Stimulated activated naive CD8-positive, alpha-beta T cell treated with anti-CD3 and anti-CD28 coated beads, Interleukin-15, amount 100 ng/mL, for 72 hours (primary cell): ENCODE measurements around the gene TFF1.
A peak's percentile ranks its signal among the peaks of the same experiment; 100 is the strongest.

Experiments used
- ATAC-seq: fragments of 150-1000 bp; cut with Tn5 transposase; 2 replicates; pipeline ENCODE4 v1.10.0; 2021; ENCODE audit warnings: mild to moderate bottlenecking, moderate library complexity
- DNase-seq, 2 donors: peaks; one replicate each; pipeline ENCODE4 v3.0.0; 2021 to 2022
- H3K27ac Mint-ChIP-seq, 2 donors: one replicate each; pipeline ENCODE4 v1.8.0; 2022; ENCODE audit warnings: mild to moderate bottlenecking in 2 of 2, mixed read lengths in 2 of 2, moderate library complexity in 2 of 2
- H3K27me3 Mint-ChIP-seq: one replicate; pipeline ENCODE4 v1.8.0; 2022; ENCODE audit warnings: mixed read lengths
- H3K4me1 Mint-ChIP-seq: one replicate; pipeline ENCODE4 v1.8.0; 2022; ENCODE audit warnings: mild to moderate bottlenecking, mixed read lengths
- H3K4me3 Mint-ChIP-seq, 2 donors: one replicate each; pipeline ENCODE4 v1.8.0; 2022; ENCODE audit warnings: mild to moderate bottlenecking in 2 of 2, mixed read lengths in 2 of 2, moderate library complexity in 1 of 2
- H3K9me3 Mint-ChIP-seq, 2 donors: one replicate each; pipeline ENCODE4 v1.8.0; 2022; ENCODE audit warnings: mixed read lengths in 2 of 2

The TFF1 gene

DNA sequence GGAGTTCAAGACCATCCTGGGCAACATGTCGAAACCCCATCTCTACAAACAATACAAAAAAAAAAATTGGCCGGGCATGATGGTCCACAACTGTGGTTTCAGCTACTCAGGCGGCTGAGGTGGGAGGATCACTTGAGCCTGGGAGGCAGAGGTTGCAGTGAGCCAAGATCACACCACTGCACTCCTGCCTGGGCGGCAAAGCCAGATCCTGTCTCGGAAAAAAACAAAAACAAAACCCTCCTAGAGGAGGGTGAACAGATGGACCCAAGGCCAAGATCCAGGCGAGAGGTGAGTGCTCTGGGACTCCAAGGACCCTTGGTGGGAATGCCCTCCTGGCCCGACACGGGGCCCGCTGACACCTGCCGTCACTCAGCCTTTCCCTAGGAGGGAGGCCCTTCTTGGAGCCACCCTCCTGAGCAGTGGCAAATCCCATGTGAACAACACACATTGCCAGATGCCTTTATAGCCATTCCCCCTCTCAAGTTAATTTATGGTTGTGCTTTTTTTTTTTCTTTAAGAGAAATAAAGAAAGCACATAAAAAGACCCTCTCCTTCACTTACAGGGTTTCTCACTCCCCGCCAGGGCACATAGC, 15.9 kb downstream of the TFF1 start:
- no peak for DNase-seq
- no peak overlapping the region for H3K27ac Mint-ChIP-seq
- no peaks in the 10 kb centered on the region for H3K27me3 Mint-ChIP-seq
- no peak overlapping the region for H3K4me3 Mint-ChIP-seq
- H3K9me3 Mint-ChIP-seq: peaks cover 9 to 22% of the 10 kb centered on the region in 2 donors
- no peak for ATAC-seq
- no peaks in the 10 kb centered on the region for H3K4me1 Mint-ChIP-seq

DNA sequence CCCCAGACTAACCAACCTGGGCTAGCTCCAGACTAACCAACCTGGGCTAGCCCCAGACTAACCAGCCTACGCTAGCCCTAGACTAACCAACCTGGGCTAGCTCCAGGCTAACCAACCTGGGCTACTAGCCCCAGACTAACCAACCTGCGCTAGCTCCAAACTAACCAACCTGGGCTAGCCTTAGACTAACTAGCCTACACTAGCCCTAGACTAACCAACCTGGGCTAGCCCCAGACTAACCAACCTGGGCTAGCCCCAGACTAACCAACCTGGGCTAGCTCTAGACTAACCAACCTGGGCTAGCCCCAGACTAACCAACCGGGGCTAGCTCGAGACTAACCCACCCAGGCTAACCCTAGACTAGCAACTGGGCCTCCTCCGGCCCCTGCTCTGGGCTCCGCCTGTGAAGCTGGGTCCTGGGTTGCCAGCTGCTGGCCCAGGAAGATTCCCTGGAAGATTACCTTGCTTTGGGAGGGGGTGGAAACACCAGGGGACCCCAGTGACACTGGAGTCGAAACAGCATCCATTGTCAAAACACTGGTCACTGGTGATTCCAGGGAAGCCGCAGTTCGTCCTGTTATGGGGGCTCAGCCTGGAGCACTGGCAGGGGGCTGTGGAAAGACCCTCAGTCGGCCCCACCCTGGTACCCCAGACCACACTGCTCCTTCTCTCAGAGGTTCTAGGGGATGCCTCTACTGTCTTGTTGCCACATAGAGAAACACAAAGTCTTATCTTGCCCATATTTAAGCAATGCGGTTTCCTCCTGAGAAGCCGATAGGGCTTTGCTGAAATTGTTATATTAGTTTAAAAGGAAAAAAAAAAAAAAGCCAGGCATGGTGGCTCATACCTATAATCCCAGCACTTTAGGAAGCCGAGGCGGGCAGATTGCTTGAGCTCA, 16.7 kb downstream of the TFF1 start:
- DNase-seq: no peak
- Mint-ChIP-seq H3K4me1 (no peaks in the 10 kb centered on the region), H3K4me3 (no peak overlapping the region), H3K9me3 (peaks cover 5 to 15% of the 10 kb centered on the region in 2 donors), H3K27ac (no peak overlapping the region), H3K27me3 (no peaks in the 10 kb centered on the region)
- no peak for ATAC-seq

DNA sequence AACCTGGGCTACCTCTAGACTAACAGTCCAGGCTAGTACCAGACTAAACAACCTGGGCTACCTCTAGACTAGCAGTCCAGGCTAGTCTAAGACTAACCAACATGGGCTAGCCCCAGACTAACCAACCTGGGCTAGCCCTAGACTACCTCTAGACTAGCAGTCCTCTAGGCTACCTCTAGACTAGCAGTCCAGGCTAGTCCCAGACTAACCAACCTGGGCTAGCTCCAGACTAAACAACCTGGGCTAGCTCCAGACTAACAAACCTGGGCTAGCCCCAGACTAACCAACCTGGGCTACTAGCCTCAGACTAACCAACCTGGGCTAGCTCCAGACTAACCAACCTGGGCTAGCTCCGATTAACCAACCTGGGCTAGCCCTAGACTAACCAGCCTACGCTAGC, 17.6 kb downstream of the TFF1 start:
- no peaks in the 10 kb centered on the region for H3K27me3 Mint-ChIP-seq
- DNase-seq (no peak), ATAC-seq (no peak)
- no peak overlapping the region for H3K27ac Mint-ChIP-seq
- H3K4me1 Mint-ChIP-seq: no peaks in the 10 kb centered on the region
- H3K4me3 Mint-ChIP-seq: no peak overlapping the region
- H3K9me3 Mint-ChIP-seq: peaks cover 4 to 10% of the 10 kb centered on the region in 2 donors

DNA sequence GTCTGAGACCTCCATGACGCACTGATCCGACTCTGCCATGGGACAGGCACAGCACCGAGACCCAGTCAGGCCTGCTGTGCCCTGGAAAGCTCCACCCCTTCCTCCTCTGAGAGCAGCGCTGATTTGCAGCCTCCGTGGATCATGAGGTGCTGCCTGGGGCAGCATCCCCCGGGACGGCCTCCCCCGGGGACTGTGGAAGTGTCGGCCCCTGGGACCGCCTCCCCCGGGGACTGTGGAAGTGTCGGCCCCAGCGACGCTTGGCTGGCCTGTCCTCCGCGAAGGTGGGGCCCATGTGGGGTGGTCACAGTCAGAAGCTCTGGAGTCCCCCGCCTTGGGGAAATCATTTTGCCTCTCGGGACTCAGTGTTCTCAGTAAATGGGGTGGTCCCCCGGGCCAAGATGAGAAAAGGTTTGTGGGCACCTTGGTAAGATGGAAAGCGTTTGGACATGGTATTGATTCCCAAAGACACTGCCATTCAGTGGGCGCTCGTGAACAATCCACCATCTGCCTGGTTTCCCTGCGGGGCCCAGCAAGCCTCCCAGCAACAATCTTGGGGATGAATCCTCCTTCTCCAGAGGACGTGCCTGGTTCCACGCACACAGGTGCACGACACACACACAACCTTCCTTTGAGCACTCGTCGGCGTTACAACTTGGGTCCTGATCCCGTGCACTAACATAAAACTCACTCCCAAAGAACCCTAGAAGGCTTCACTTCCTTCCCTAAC, 18.6 kb downstream of the TFF1 start:
- Mint-ChIP-seq H3K27ac (no peak overlapping the region), H3K4me3 (no peak overlapping the region), H3K9me3 (peaks cover 0 to under 1% of the 10 kb centered on the region in 2 donors), H3K27me3 (no peaks in the 10 kb centered on the region), H3K4me1 (peaks cover 7% of the 10 kb centered on the region)
- no peak for DNase-seq
- no peak for ATAC-seq

DNA sequence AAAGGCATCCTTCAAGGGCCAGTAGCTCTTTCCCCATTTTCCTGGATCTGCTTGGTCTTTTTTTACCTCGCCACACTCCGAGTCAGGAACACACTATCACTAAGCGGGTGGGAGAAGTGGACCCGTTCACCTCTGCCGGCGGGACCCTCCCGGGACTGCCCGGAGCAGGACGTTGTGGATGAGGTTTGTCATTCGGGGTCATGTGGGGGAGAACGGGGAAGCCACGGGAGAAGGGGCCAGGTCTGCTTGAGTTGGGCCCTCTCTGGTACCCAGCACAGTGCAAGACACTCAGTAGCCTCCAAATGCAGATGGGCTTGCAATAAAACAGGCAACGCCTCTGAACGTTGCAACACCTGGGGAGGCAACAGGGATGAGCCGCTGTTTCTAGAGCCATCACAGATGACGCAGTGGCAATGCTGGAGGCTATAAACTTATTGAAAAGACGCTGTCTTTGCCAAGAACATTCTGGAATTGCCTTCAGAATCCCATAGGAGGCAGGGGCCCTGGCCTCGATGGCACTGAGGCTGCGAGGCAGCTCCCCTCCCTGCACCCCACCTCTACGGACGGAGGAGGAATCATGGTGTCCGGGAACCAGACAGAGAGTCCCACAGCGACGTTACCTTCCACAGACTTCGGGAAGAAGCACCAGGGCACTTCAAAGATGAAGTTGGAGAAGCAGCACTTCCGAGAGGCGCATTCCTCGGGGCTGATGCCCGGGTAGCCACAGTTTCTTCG, 19.3 kb downstream of the TFF1 start:
- ATAC-seq: no peak
- H3K4me1 Mint-ChIP-seq: peaks cover 7% of the 10 kb centered on the region
- H3K27ac Mint-ChIP-seq: no peak overlapping the region
- H3K9me3 Mint-ChIP-seq: no peaks in the 10 kb centered on the region
- no peaks in the 10 kb centered on the region for H3K27me3 Mint-ChIP-seq
- H3K4me3 Mint-ChIP-seq: no peak overlapping the region
- no peak for DNase-seq

DNA sequence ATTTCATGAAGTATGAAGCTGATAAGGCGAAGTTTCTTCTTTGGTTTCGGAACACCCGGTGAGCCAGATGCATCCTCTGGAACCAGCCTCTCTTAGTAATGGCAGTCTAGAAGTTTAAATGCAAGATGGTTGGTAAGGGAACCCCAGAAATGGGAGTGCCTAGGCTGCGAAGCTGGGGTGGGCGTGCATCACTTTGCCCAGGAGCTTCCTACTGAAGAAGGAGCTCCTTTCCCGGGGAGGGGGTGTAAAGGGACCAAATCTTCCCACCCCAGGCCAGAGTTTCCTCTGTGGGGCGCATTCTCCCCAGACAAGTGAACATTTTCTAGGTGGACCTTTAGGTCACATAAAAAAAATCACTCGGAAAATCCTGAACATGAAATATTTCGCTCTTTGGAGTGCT, 19.9 kb downstream of the TFF1 start:
- H3K27me3 Mint-ChIP-seq: no peaks in the 10 kb centered on the region
- no peaks in the 10 kb centered on the region for H3K9me3 Mint-ChIP-seq
- peaks cover 7% of the 10 kb centered on the region for H3K4me1 Mint-ChIP-seq
- no peak overlapping the region for H3K4me3 Mint-ChIP-seq
- no peak overlapping the region for H3K27ac Mint-ChIP-seq
- DNase-seq (no peak), ATAC-seq (no peak)

DNA sequence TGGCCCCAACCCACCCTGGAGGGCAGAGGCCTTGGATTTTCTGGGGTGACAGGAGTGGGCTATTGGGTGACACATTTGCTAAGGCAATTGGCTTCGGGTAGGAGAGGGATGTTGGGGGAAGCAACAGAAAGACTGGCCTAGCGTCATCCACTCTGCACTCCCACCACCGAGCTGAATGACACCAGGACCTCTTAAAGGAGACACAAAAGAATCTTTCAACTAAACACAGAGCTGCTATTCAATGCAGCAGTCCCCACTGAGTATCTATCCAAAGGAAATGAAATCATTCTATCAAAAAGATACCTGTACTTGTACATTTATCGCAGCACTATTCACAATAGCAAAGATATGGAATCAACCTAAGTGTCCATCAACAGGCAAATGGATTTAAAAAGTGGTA, 21.7 kb downstream of the TFF1 start:
- no peaks in the 10 kb centered on the region for H3K27me3 Mint-ChIP-seq
- peaks cover 7% of the 10 kb centered on the region for H3K4me1 Mint-ChIP-seq
- DNase-seq (no peak), ATAC-seq (no peak)
- H3K27ac Mint-ChIP-seq: no peak overlapping the region
- H3K9me3 Mint-ChIP-seq: no peaks in the 10 kb centered on the region
- H3K4me3 Mint-ChIP-seq: no peak overlapping the region

DNA sequence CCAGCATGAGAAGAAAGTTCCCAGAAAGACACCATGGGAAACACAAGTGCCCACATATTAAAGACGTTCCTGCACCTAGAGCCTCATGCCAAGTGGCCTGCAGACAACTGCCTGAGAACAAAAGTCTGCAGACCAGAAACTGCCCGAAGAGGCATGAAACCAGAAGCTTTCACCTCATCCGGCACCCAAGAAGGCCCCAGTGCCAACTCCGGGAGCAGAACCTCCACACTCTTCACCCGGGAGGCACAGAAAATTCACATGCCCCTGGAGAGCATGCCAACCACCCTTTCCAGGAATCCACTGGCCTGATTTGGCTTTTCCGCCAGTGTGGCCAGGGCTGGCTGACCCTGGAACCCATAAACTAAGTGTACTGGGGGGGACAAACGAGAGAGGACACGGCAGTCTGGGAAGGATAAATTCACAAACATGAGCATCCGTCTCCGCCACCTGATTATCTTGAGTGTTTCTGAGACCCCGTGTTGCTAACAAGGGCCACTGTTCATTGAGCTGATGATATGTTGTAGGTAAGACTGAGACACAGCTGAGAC, 22.3 kb downstream of the TFF1 start:
- Mint-ChIP-seq H3K9me3 (no peaks in the 10 kb centered on the region), H3K4me1 (peaks cover 7% of the 10 kb centered on the region)
- DNase-seq: no peak

DNA sequence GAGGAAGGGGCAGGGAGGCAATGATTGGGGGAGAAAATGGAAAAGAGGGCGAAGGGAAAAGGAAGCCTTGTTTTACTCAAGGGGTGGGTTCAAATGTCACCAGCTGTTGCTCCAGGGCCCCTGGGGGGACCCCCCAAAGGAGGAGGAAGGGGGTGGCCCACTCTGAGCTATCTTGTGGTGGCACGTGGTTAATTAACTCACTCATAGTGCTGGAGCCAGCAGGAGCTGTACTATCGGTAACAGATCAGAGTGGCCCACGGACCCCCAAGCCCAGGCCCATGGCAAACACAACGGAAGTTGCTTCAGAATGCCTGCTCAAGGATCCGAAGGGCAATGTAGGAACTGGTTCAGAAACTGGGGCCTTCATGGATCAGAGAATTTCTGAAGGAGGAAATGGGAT, 22.8 kb downstream of the TFF1 start:
- H3K27ac Mint-ChIP-seq: peak overlapping the region in 1 of 2 donors; percentile 52
- H3K4me3 Mint-ChIP-seq: no peak overlapping the region
- H3K9me3 Mint-ChIP-seq: no peaks in the 10 kb centered on the region
- no peak for DNase-seq
- H3K4me1 Mint-ChIP-seq: peaks cover 10% of the 10 kb centered on the region
- no peak for ATAC-seq
- H3K27me3 Mint-ChIP-seq: no peaks in the 10 kb centered on the region

More for the DNA sequence above, 22.3 kb downstream of the TFF1 start:
- no peak for ATAC-seq
- Mint-ChIP-seq H3K4me3 (no peak overlapping the region), H3K27me3 (no peaks in the 10 kb centered on the region), H3K27ac (no peak overlapping the region)

DNA sequence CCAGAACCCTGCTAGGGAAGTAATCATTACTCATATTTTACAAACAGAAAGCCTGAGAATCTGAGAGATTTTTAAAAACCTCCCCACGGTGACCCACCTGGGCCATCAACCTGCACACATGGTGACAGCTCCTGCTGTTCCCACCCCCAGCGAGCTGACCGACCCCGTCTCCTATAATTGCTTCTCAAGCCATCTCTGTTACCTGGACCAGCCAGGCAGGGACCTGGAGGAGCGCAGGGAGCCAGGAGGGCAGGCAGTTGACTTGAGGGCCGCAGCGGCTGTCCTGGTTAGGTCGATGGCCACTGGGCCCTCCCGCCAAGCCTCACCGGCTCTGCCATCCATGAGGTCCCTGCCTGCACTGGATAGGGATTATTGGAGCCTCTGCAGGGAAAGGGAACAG, 23.2 kb downstream of the TFF1 start:
- no peak overlapping the region for H3K27ac Mint-ChIP-seq
- ATAC-seq: no peak
- DNase-seq: no peak
- H3K4me1 Mint-ChIP-seq: peaks cover 15% of the 10 kb centered on the region
- no peaks in the 10 kb centered on the region for H3K9me3 Mint-ChIP-seq
- H3K27me3 Mint-ChIP-seq: no peaks in the 10 kb centered on the region
- no peak overlapping the region for H3K4me3 Mint-ChIP-seq

DNA sequence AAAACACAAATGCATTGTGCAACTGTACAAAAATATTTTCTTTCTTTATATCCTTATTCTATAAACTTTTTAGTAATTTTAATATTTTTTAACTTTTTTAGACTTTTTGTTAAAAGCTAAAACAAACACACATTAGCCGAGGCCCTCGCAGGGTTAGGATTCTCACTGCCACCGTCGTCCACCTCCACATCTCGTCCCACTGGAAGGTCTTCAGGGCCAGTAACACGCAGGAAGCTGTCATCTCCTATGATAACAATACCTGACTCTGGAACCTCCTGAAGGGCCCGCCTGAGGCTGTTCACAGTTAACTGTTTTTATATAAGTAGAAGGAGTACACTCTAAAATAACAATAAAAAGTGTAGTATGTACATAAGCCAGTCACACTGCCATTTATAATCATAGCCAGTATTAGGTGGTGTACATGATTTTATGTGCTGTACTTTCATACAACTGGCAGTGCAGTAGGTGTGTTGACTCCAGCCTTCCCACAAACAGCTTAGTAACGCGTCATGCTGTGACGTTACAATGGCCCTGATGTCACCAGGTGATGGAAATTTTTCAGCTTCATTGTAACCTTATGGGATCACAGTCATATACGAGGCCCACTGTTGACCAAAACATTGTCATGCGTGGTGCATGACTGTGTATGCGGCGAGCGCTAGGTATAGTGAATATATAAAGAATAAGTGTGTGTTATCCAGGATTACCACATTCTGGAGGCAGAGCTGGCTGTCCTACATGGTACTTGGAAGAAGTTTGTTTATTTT, 24.4 kb downstream of the TFF1 start:
- H3K27ac Mint-ChIP-seq: no peak overlapping the region
- no peak overlapping the region for H3K4me3 Mint-ChIP-seq
- H3K4me1 Mint-ChIP-seq: peaks cover 24% of the 10 kb centered on the region
- no peaks in the 10 kb centered on the region for H3K27me3 Mint-ChIP-seq
- ATAC-seq: no peak
- no peaks in the 10 kb centered on the region for H3K9me3 Mint-ChIP-seq
- no peak for DNase-seq

DNA sequence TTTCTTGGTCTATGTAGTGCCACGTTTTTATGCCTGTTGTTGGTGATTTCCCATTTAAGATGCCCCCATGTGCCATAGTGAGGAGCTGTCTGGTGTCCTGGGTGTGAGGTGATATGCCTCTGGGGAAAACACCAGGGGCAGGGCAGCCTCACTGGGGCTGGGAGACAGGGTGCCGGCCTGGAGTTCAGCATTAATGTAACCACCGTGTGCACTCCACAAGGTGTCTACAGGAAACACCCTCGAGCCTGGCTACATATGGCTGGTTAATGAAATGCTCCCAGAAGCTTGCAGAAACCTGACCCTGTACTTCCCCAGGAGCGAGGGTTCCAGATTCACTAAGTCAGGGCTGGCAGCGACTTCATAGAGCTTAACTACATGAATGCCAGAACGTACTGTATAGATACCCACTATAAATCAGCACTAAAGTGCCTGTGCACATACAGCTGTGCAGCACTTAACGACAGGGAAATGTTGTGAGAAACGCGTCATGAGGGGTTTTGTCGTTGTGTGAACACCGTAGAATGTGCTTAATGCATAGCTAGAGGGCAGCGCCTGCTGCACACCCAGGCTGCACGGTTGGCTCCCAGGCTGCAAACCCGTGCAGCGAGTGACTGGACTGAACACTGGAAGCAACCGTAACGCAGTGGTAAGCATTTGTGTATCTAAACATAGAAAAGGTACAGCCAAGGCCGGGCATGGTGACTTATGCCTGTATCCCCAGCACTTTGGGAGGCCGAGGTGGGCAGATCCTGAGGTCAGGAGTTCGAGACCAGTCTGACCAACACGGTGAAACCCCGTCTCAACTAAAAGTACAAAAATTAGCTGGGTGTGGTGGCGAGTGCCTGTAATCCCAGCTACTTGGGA, 25.9 kb downstream of the TFF1 start:
- Mint-ChIP-seq H3K9me3 (no peaks in the 10 kb centered on the region), H3K27me3 (no peaks in the 10 kb centered on the region), H3K4me3 (no peak overlapping the region), H3K4me1 (peaks cover 24% of the 10 kb centered on the region), H3K27ac (no peak overlapping the region)
- no peak for ATAC-seq
- DNase-seq: no peak

DNA sequence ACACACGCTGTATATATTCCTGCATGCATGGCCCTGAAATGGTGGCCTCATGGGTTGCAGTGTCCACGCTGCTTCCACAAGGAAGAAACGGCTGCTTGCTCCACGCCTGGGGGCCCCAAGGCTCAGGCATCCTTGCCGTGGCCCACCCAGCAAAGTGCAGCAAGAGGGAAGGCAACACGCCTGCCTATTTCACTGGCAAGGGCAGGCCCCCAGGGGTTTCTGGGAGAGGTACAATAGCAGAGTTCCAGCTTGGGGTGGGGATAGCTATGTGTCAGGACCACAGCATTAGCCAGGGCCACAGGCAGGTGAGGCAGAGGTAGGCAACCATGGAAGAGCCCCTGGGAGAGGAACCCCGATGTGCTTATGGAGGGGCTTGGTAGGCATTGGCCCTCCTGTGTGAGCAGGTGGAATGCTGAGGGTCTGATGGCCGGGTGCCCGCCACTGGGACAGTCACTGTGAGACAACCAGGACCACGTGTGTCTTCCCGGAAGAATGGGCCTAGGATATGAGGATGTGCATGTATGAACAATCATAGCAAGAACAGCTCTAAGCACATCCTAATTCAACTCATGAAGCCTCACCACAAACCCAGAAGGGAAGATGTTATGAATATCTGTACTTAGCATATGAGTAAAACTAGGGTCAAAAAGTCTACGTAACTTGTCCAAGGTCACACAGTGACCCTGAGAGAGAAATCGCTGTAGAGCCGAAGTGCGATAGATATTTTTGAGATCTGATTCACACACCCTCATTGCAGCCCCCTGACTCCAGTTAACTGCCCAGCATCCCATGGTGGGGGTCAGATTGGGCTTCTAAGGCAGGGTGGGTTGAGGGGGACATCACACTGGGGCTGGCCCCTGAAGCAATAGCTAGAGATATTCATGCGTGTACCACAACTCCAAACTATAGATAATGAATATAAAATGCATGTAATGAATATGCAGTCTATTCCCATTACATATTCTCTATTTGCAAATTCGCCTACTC, 27.3 kb downstream of the TFF1 start:
- ATAC-seq (peak; percentile 58), DNase-seq (no peak)
- H3K9me3 Mint-ChIP-seq: no peaks in the 10 kb centered on the region
- H3K4me3 Mint-ChIP-seq: no peak overlapping the region
- no peak overlapping the region for H3K27ac Mint-ChIP-seq
- H3K4me1 Mint-ChIP-seq: peaks cover 24% of the 10 kb centered on the region
- H3K27me3 Mint-ChIP-seq: no peaks in the 10 kb centered on the region
